Renal cortical epithelial cell (primary cell): ENCODE measurements around the gene LIPT1. TPM values are rescaled to one million over a fixed set of nuclear protein-coding genes. Genes with fewer than 3 reads are reported as not detected.
"Not testable (repeated sequence)": the region's sequence is repeated elsewhere in the genome, so short reads cannot be mapped to it uniquely, and the experiment has no call there.

Source experiments
- DNase-seq: peaks from one replicate; pipeline ENCODE4 v3.0.0-alpha.2; 2011; ENCODE audit warnings: low read depth
- total RNA-seq: library from RNA; depleted of rRNA; stranded (reverse); fragments of >200 nt; gene quantifications from 2 replicates; pipeline ENCODE4 v1.2.3, GENCODE V29; 2014

The LIPT1 gene
- total RNA-seq: 4.9 and 8.1 TPM in 2 replicates

- DNase-seq: peak; percentile 86
Measured at GRCh38 chr2:99154643-99155536, at the start of gene LIPT1, which contains the start of gene TSGA10. LIPT1 (plus strand) TSS chr2:99154967; CDS start chr2:99161958, 6,991 bp downstream. TSGA10 (minus strand) TSS chr2:99154942; CDS start chr2:99109439, 45,503 bp downstream.

DNA sequence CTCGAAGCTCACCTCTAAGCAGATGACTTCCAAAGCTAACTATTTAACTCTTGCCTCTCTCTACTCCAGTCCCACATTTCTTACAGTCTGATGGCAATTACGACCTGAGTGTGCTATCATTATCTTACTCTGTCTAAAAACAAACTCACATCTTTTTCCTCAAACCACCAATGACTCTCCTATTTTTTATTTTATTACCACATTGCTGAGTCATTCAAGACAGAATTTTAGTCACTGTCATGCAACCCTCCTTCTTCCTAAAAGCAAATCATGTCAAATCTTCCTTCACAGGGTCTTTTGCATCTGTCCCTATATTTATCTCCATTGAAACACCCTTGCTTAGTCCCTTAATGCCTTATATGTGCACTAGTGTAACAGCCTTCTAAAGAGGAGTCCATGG is 47.9 kb upstream of the LIPT1 start:
- no peak for DNase-seq

- no peak for DNase-seq
Measured at GRCh38 chr2:99111236-99111635, 43.5 kb upstream of the LIPT1 start.

DNA sequence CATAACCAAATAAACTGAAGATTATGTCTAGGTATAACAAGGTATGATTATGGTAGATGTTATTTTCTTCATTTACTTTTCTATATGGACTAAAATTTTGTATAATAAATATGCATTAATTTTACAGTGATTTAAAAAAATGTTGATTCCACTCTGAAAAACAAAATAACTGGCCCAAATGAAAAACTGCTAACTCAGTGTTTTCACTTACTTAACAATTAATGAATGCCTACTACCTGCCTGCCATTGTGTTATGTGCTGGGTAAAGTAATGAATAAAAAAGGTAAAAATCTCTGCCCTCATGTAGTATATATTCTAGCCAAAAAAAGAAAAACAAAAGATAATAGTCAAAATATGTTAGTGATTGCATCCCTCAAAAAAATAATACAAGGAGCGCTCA is 42.8 kb upstream of the LIPT1 start:
- no peak for DNase-seq

DNA sequence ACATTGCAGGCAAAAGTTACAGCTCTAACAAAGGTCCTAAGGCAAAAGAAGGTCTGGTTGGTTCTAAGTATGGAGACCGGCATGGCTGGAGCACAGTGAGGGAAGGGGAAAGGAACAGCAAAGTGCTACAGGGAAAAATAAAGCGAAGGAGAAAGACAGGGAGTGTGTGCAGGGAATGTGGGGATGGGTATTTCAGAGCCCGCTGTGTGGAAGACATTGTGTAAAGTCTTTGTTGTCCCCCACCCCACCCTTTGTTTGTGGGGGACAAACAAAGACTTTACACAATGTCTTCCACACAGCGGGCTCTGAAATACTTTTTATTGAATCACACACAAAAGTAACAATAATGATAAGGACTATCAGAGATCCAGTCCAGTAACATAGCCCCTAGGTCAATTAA is 42.1 kb upstream of the LIPT1 start:
- DNase-seq: no peak

DNA sequence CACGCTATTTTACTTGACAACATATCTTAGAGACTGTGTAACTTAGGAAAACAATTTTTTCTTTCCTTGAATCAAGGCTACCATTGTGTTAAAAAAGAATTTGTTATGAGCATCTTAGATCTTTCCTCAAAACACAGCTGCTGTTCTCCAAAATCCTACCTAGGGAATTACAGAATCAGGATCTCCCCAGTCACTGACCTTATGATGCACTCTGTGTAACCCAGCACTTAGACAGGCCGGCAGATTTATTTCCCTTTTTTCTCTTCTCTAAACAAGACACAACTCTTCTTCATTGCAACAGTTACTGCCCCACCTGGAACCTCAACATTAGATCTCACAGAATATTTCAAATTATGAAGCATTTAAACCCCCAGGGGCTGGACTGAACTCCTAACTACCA is 26.8 kb upstream of the LIPT1 start:
- no peak for DNase-seq

GRCh38 chr2:99135044-99135556 is 19.7 kb upstream of the LIPT1 start:
- DNase-seq: not testable (repeated sequence)

GRCh38 chr2:99139003-99139402 is 15.8 kb upstream of the LIPT1 start:
- no peak for DNase-seq

DNA sequence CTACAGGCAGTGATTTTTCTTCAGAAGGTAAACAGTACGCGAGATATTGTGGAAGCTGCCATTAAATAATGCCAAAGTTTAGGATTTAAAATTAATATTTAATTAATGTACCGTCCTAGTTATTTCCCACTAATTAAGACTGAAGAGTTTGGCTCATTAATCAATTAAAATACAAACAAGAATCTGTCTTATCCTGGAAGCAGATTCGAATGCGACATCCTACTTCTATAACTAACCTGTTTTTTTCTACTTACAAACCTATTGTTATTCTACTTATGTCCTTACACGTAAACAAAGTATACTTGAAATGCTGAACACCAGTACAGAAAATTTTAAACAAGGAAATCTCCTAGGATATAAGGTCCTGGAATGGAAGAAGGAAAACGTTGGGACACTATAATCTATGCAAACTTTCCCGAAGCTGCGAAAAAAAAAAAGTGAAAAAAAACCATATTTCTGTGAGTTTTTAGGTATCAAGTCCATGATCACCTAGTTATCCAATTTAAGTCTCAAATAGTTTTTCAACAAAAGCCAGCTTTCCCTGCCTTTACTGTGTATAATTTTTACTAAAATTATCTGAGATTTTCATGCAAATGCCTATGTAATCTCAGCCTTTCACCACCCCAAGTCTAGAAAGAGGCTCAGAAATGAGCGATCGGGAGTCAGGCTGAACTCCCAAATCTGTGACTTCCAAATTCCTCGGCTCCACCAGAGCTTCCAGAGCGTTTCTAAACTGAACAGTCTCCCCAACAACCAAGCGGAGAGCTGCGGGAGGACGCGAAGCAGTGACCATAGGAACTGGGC is 14.5 kb upstream of the LIPT1 start:
- peak; percentile 47 for DNase-seq

DNA sequence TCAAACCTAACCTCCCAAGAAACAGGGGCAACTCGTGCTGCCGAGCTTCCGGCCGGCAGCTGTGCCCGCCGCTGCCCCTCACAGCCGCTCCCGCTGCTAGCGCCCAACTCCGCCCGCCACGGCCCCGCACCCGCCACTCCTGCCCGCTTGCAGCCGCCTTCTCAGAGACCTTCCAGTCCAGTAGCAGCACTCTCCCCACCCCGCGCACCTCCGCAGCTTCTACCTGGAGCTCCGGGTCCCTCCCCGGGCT is 14.0 kb upstream of the LIPT1 start:
- no peak for DNase-seq

DNA sequence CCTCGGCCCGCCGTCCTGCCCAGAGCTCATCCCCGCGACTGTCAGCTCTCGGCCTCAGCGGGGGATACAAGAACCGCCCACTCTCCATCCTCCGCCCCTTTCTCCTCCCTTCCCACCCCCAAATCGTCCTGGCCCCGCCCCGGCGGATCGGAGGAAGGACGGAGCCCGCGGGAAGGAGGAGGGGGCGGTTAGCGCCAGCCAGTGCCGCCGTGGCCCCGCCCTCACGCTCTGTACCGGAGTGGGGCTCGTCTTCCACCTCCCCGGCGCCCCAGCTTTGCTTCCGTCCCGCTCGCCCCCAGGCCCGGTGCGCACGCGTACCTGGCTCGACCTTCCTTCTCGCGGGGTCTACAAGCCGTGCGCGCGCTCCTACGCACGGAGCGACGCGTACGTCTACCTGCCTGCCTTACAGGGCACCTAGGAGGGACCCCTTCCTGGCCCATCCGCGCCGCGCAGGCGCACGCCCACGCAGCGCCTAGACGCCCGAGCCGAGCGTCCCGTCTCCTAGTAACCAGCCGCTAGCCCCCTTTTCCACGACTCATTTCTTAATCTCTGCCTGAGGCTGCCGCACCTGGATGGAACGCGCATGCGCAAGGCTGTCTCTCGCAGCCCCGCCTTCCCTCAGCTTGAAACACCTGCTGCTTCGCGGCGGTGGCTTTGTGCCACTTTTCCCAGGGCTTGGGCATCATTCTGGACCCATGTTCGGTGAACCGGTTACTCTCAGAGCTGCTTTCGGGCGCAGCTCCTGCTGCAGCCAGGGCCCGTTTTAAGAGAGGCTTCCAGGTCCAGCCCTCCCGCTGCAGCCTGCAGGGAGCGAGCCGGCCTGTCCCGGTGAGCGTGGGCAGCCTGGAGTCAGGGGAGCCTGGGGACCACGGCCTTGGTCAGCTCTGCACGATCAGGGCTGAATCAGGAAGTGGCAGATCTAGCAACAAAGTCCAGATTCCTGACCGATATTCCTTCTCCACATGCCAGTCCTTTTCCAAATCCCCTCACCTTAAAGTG is 13.4 kb upstream of the LIPT1 start, which contains the start of gene C2orf15:
Gene C2orf15, plus strand, starts transcription at position 598 of the 999 bp plus-strand sequence. CDS start 8,852 bp downstream, outside the sequence.
- DNase-seq: peak; percentile 77

DNA sequence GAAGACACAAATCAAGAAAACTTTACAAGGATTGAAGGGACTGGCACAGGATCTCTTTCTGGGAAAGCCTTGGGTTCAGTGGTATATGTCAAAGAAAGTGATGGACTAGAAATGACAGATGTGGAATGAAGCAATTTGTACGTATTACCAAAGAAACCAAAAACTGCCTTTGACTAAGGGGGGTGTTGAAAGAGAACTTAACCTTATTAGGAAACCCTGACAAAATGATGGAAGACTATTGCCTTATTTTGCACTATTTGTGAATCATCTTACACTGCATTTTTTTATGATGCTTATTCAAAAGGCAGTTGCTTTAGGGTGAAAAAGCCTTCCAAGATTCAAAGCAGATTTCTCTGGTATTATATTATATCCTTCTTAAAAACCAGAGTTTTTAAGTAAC is 4.1 kb upstream of the LIPT1 start:
- DNase-seq: no peak

GRCh38 chr2:99152199-99152895 is 2.4 kb upstream of the LIPT1 start:
- DNase-seq: no peak

DNA sequence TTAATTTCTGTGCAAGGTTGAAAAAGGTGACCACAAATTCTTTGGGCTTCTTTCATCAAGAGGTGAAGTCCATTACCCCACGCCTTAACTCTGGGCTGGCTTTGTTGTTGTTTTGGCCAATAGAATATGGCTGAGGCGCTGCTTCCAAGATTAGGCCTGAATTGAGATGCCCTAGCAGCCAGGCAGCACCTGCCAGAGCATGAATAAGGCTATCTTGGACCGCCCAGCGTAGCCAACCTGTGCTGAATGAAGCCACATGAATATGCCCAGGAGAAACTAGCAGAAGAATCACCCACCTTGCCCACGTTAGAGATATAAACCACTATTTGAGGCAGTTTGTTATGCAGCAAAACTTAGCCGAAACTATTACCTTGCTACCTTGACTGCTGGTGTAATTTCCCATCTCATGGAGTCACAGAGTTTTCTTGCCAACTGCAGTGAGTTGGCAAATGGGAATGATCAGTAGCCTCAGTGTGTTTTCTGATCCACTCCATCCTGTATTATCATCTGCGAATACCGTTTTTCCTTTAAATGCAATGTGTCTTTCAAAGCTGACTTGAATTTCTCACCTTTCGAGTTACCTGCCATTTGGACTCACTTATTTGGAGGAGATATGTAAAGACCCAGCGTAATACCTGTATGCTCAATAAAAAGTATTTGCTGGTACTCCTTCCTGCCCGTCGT is 704 bp upstream of the LIPT1 start:
- DNase-seq: no peak

GRCh38 chr2:99156891-99157290 is 2.1 kb downstream of the LIPT1 start:
- no peak for DNase-seq

- DNase-seq: no peak
Measured at GRCh38 chr2:99158599-99158998, 3.8 kb downstream of the LIPT1 start.

- peak; percentile 44 for DNase-seq
Measured at GRCh38 chr2:99159594-99159993, 4.8 kb downstream of the LIPT1 start.

GRCh38 chr2:99166218-99166617 is 11.5 kb downstream of the LIPT1 start:
- DNase-seq: no peak

DNA sequence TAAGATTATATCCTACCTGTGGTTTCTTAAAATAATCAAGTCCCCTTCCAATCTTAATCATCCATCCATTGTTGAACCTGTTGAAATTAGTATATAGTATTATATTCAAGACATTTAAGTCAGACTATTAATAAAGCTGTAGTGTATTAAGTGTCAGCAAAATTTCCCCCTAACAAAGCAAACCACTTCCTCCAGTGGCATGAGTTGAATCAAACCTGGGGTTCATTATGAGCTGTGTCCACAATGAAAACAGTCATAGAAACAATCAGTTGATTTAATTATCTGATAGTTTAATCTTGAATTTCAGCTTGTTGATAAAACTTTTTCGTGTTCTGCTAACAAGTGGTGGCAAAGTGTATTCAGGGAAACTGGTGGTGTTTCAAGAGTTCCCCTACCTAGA is 14.8 kb downstream of the LIPT1 start:
- no peak for DNase-seq
